GM21717 (cell line): ENCODE measurements around the gene PAX5.
A peak's percentile ranks its signal among the peaks of the same experiment; 100 is the strongest.
"Not testable (repeated sequence)": the region's sequence is repeated elsewhere in the genome, so short reads cannot be mapped to it uniquely, and the experiment has no call there.

Experiments
- ATAC-seq: cut with Tn5 transposase; IDR thresholded peaks from one replicate; pipeline ENCODE4 v1.9.1; 2021; ENCODE audit warnings: mild to moderate bottlenecking, moderate library complexity; ENCODE audit not compliant: unreplicated experiment

PAX5 gene

DNA sequence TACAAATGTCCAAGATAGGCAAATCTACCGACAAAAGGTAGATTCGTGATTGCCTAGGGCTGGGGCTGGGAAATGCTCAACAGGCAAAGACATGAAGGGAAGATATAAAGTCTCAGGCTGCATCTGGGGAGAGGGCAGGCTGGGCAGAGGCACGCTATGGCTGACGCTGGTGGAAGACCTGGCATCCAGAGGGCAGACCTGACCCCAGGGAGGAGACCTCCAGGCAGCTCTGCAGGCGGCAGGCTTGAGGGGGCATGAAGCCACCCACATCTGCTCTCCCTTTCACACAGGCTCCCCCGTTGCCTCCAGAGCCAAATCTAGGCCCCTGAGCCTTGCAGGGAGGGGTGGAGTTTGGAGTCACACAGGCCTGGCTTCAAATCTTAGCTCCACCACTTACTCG lies 145.5 kb downstream of the PAX5 start:
- no peak for ATAC-seq

DNA sequence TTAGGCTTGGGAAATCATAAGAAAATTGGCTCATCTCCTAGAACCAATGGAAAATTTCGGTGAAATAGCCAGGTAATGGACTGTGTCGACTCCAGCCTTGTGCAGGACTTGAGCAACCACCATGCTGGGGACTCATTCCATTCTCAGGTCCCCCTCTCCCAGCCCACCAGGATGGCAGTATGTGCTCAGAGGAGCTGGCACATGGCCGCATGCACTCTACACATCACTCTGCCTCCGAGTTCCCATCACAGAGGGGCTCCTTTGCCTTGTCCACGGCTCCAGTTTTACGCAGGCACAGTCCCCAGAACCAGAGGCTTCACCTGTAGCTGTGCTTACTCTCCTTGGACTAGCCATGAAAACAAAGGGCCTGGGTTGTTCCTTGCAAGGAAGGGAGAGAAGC lies 149.3 kb downstream of the PAX5 start:
- ATAC-seq, result no peak

DNA sequence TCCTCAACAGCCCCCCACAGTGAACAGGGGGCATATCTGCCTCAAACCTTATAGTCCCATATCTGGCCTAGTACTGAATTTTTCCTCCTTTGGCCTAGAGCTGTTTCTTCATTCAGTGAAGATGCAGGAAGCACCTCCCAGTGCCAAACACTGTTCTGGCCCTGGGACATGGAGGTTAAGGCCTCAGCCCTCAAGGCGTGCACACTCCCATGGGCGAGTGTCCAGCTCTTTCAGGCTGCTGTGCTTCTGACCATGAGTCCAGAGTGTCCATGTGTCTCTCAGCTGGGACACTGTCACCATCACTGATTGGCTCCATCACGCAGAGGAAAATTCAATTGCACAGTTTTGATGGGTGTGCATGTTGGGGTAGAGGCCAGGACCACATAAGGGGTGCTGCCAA lies 151.5 kb downstream of the PAX5 start:
- ATAC-seq, result no peak

DNA sequence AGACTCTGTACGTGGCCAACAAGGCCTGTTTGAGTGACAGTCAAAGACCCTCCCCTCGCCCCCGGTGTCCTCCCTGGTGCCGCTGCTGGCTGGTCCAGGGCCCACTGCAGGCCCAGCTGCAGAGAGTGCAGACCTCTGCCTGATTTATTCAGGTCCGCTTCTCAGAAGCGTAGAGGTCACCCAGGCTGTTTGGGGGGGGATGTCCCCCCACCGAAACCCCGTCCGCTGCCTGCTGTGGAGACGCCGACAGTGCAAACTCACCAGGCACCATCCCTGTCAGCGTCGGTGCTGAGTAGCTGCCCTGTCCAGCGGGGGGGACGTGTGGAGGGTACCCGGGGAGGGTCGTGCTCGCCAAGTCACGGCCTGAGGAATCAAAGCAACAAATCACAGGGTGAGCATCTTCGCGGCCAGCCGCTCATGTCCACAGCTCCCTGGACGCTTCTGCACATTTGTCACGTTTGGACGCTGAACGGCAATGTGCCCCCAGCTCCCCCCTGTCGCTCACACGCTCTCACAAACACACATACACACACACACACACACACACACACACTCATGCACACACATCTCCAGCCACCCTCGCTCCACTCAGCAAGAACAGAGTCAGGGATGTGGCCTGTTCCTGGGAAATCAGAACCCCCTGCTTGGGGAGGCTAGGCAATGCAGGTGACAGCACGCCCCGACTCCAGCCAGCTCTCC lies 152.2 kb downstream of the PAX5 start:
- no peak for ATAC-seq

DNA sequence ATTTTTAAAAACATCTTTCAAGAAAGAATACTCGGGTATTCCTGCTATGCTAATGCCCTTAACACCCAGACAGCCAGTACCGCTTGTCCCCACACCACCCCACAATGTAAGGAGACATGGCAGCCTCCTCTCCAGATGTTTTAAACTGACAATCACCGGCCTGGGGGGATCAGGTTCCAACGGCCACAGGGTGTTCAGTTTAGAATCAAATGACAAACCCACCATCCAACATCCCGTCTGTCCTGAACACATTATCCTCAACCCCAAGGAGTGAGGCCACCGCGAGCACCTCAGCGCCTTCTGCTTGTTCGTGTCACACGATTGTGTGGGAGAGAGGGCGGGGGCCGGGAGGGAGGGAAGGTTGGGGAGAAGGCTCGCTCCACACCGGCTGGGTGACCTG lies 152.8 kb downstream of the PAX5 start:
- ATAC-seq, result no peak

DNA sequence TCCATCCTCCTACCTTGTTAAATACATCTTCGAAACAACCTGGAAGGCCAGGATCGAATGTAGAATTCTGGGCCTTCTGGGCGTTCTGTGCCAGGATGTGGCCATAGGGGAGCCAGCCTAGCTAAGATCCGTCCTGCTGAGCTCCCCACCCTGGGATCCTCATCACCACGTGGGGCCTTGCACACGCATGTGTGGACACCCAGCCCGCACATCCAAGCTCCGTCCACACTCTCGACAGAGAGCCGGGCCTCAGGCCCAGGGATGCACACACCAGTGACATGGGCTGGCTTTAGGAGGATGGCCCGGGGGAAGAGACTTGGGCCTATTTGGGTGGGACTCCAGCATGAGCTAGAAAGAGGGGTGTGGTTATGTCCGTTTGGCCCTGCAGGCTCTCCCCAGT lies 154.0 kb downstream of the PAX5 start:
- no peak for ATAC-seq

DNA sequence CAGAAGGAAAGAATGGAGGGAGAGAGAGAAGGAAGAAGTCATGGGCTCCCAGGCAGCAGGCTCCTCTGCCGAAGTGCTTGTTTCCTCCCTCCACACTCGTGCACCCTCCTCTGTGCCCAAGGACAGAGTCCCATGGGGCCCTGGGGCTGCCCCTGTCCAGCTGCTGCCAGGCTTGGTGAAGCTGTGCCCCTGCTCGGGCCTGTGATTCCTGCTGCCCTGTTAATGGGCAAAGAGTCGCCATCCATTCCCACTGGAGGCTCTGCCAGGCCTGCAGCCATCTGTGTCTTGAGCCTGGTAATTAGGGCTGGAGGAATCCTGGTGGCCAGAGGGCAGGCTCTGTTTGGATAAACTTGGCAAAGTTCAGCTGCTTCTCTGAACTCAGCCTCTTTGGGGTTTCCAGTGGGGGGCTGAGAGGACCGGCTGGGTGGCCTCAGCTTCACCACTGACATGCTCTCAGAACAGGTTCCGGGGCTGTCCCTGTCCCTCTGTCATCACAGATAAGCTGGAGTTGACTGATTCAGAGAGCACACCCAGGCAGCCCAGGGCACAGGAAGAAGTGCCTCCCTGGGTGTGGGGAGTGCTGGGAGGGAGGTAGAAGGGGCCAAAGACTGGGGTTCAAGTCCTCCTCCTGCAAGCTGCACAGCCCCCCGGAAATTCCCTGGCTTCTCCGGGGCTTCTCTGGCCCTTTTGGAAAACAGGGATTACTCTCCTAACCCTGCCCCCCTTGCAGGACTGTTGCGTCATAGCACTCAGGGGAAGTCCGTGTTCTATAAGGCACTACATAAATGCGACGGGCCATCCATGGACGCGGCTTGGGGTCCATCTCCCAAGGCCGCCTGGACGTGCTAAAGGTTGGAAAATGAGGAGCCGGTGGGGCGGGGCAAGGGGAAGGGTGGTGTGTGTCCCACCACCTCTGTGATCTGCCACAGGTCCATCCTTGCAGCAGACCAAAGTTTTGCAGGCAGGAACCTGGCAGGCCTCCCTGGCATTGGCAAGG lies 154.8 kb downstream of the PAX5 start:
- peak; percentile 73 for ATAC-seq

DNA sequence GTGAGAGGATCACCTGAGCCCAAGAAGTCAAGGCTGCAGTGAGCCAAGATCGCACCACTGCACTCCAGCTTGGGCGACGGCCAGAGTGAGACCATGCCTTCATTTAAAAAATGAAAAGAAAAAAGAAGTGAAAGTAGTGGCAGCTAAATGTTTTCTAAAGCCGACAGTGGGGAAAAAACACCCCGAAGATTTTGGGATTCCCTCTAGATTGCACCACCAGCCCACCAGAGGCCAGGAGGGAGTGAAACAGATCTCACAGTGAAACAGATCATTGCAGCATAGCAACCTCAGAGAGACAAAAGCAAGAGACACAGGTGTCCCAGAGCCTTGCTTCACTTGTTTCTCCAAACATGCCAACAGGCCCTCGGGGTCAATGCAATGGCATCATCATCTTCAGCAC lies 156.8 kb downstream of the PAX5 start:
- no peak for ATAC-seq

DNA sequence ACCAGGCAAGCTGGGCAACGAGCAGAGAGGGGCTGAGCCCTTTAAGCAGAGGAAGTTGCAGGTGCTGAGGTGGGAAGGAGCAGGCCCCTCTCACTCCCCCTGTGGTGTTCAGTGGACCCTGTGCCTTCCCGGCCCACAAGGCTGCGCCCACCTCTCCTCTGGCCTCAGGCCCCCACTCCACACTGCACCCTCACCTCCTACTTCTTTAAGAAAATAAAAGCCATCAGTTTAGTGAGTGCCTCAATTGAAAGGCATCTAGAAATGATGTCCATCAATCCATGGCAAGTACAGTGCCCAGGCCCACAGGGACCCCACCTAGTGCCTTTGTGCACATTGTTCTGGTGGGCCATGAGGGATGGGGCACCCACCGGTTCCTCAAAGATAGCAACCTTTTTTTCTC lies 158.0 kb downstream of the PAX5 start:
- ATAC-seq, result no peak

DNA sequence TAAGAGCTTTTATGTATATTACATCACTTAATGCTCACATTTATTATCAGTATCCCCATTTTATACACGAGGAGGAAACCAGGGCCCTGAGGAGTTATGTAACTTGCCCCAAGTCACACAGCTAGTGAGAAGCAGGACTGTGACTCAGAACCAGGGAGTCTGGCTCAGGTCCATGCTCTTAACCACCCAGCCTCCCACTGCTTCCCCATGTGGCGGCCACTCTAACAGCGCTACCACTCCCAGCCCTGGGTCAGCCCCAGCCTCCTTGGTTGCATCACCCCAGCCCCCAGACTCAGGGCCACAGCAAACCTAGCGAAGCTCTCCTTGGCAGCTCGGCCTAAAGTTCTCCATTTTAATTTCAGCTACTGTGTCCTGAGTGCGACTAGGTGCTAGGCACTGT lies 159.1 kb downstream of the PAX5 start:
- no peak for ATAC-seq

DNA sequence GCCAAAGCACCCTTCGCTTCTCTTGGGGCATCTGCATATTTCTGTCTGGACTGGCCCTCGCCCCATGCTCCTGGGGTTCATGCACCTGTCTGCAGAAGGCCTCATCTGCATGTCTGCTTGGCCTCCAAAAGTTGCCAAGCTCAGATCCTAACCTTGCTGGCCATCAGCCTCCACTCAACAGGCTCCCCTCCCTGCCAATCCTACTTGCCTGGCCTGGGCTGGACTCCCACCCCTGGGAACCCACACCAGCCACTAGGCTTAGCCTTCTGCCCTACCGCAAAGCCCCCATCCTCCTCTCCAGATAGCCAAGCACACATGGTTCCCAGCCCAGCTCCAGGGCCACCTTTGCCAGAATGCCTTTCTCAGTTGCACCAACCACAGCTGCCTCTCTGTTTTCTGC lies 159.8 kb downstream of the PAX5 start:
- no peak for ATAC-seq

DNA sequence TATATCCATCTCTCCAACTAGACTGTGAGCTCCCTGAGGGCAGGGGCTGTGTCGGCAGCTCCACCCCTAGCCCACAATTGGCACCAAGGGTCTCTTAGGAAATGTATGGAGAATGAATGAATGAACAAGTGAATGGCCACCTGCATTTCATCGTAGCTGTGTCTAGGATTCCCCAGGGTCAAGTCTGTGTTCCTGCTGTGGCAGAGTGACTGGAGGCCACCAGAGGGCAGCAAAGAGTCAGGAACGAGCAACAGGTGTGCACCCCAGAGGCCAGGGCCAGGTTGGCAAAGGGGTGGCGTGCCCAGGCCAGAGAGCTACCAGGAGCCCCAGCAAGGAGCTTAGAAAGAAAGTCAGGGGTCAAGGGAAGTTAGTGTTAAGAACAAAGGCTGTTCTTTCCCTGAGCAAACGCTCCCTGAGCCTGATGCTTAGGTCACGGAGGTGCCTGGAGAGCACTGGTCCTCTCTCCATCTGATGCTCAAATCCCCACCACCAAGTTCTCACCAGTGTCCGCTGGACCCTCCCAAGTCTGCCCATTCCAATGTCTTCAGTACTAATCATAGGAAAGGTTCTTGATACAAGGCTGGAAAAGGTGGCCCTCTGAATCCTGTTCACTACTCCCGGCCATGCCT lies 160.7 kb downstream of the PAX5 start:
- peak; percentile 44 for ATAC-seq

DNA sequence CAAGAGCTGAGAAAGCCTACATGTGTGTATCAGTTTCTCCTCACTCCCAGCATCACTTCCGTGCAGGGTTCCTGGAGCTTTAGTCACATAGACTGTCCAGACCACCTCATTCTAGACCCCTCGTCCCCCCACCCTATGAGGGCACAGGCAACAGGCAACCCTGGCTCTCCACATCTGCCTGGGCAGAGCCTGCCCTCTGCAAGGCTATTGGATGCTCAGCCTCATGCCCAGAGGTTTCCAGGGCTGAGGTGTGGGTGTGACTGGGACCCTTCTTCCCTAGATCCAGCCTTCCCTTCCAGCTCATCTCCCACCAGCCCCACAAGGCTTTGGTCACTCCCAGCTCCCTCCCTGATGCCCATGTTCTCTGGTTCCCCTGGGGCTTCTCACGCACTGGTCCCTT lies 161.4 kb downstream of the PAX5 start:
- no peak for ATAC-seq

DNA sequence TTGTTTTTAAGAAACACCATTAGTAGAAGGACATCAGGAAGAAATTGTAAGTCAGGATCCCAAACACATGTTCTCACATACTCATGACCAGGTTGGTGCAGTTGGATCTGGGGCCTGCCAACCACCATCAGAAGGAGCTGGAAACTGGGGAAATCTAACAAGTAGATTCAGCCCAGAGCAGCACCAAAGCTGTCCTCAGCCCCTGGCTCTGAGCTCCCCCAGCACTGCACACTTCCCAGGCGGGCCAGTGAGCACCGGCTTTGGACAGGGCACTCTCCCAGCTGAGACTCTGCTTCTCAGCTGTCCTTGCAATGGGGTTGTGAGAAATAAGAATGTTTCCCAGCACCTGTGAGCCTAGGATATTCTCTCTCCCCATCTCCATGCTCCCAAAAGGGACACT lies 162.5 kb downstream of the PAX5 start:
- no peak for ATAC-seq

DNA sequence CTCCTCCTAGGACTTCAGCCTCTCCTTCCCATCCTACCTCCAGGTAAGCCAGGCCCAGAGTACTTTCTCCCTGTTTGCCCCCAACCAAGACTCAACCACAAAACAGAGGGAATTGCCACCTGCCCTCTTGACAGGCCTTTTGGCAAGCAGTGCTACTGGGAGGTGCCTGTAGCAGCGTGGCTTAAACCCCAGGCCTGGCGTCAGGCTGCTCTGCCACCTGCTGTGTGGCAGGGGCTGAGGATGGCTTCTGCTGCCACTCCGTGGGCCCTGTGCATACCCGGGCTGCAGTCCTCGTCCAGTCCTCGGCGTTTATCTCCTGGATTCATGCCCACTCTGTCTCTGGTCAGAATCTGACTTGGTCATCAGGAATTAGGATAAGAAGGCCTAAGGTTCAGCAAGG lies 163.1 kb downstream of the PAX5 start:
- ATAC-seq, result no peak

DNA sequence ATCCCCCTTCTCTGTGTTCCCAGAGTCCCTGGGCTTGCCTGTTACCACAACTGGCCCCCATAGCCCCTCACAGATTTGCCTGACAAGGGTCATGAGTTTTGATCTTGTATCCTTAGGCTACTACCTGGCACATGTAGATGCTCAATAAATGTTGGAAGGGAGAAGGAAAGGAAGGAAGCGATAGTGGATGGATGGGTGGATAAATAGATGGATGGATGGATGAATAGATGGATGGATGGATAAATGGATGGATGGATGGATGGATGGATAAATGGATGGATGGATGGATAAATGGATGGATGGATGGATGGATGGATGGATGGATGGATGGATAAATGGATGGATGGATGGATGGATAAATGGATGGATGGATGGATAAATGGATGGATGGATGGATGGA lies 164.5 kb downstream of the PAX5 start:
- ATAC-seq, result not testable (repeated sequence)

DNA sequence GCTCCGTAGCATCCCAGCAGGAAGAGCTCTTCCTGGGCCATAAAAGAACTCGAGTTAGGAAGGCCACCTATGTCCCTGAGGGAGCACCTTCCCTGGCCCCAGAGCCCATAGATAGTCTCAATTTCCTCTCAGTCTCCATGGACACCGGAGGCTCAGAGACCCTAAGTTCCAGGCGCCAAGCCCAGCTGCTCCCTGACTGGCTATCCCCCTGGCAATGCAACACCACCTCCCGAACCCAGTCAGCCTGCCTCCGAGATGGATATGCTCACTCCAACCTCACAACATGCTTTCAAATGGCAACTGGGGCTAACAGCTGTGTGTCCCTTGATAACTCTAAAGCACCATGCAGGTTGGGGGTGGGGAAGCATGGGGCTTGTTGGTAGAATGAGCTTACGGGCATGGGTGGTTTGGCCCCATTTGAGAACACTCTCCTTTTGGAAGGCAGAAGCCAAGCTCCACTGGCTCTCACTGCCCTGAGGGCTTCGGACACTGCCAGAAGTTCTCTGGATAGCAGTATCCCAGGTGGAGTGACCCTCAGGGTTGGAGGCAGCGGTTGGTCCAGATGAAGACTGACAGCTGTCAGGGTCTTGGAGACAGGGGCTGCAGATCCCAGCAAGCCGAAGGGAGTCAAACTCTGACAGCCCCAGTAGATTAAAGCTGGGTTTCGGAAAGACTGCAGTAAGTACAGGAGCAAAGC lies 165.3 kb downstream of the PAX5 start:
- ATAC-seq, result no peak

DNA sequence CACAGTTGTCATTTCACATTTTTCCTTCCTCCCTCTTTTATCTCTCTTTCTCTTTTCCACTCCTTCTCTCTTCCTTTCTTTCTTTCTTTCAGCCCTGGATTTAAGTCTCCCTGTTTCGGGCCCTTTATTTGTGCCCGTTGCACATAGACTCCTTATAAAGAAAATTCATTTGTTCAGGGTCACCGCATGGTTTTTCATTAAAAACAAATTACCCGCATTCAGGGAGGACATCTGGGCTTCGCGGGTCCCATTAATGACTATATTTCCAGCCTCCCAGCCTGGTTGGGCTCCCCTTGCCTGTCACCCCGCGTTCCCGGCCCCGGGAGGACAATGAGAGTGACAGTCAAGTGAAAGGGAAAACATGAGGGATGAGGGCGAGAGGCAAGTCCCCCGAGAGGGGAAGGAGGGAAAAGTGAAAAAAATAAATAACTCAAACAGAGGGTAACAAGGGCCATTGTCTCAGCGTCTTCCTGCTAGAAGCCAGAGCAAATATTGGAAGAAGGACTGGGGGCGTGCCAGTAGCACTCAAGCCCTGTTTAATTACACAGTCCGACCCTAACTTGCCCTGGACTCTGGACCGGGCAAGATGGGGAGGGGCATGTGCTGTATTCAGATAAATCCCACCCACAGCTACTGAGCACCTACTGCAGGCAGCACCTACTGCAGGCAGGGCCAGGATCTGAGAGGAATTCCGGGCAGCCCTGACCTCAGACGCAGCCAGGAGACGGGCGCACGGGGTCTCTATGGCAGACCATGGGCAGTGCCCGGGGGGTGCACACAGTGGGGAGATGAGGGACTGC lies 166.2 kb downstream of the PAX5 start:
- ATAC-seq, result no peak

DNA sequence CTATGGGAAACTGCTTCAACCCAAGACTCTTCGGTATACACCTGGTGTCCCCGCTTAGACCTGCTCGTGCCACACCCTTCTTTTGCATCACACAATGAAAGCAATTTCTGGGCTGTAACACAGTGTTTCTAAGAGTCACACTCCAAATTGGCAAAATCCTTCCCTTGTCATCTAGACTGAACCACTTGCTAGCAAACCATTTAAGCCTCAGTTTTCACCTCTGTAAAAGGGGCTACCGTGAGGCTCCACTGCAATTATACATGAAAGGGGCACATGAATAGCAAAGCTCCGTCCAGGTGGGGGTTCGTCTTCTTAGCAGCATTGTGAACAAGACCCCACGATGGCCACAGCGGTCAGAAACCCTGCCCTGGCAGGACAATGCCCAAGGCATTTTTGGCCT lies 166.8 kb downstream of the PAX5 start:
- no peak for ATAC-seq

DNA sequence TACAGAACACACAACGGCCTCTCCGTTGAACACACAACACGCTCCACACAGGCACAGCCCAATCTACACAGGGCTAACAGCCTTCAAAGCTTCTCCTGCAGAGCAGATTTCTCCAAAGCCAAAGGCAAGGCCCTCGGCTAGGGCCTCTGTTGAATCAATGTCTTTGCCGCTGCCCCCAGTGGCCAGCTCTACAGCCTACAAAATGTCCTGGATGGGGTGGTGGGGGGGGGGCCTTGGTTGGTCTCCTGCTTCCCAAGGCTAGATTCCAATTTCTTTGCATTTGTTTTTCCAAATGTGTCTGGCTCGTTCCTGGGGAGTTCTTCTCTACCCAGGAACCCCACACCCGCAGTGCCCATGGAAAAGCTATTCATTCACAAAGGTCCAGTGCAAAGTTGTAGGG lies 167.2 kb downstream of the PAX5 start:
- no peak for ATAC-seq
